Limb (tissue), 2 donors: ENCODE data around the gene APBA1.

ENCODE experiments used
- DNase-seq, 2 donors: peaks; one replicate each; pipeline ENCODE4 v3.0.0-alpha.2; 2016; ENCODE audit errors: extremely low spot score in 2 of 2

Gene APBA1

GRCh38 chr9:69476016-69476415, 196.2 kb downstream of the APBA1 start:
- DNase-seq: no peak

- DNase-seq: no peak
These were observed 197.3 kb downstream of the APBA1 start for GRCh38 chr9:69474821-69475220.

GRCh38 chr9:69472101-69472620, 200.0 kb downstream of the APBA1 start:
- no peak for DNase-seq

- DNase-seq: no peak
These were observed 200.7 kb downstream of the APBA1 start for GRCh38 chr9:69471433-69471832.

GRCh38 chr9:69470186-69470977, 201.8 kb downstream of the APBA1 start:
- DNase-seq: no peak

GRCh38 chr9:69469136-69469535, 203.0 kb downstream of the APBA1 start:
- no peak for DNase-seq

- no peak for DNase-seq
These were observed 203.8 kb downstream of the APBA1 start for GRCh38 chr9:69468380-69468779.

- DNase-seq: no peak
These were observed 206.0 kb downstream of the APBA1 start for GRCh38 chr9:69466151-69466550.

GRCh38 chr9:69465473-69465872, 206.7 kb downstream of the APBA1 start:
- DNase-seq: no peak

- no peak for DNase-seq
These were observed 208.6 kb downstream of the APBA1 start for GRCh38 chr9:69463497-69464068.

- no peak for DNase-seq
These were observed 209.8 kb downstream of the APBA1 start for GRCh38 chr9:69462394-69462793.

- no peak for DNase-seq
These were observed 210.9 kb downstream of the APBA1 start for GRCh38 chr9:69461103-69461887.

GRCh38 chr9:69460012-69460411, 212.2 kb downstream of the APBA1 start:
- DNase-seq: no peak

- DNase-seq: no peak
These were observed 214.0 kb downstream of the APBA1 start for GRCh38 chr9:69458176-69458575.

- no peak for DNase-seq
These were observed 216.0 kb downstream of the APBA1 start for GRCh38 chr9:69456201-69456600.

GRCh38 chr9:69455311-69455710, 216.9 kb downstream of the APBA1 start:
- DNase-seq: no peak

- no peak for DNase-seq
These were observed 217.8 kb downstream of the APBA1 start for GRCh38 chr9:69454321-69454720.

GRCh38 chr9:69453746-69454145, 218.4 kb downstream of the APBA1 start:
- no peak for DNase-seq

- no peak for DNase-seq
These were observed 219.9 kb downstream of the APBA1 start for GRCh38 chr9:69452110-69452782.

GRCh38 chr9:69446496-69446895, 225.7 kb downstream of the APBA1 start:
- no peak for DNase-seq

GRCh38 chr9:69445251-69445650, 226.9 kb downstream of the APBA1 start:
- DNase-seq: no peak

- DNase-seq: no peak
These were observed 227.4 kb downstream of the APBA1 start for GRCh38 chr9:69444791-69445190.
